MM.1S (cell line): Measurements from ENCODE around the gene AK9.

ENCODE experiments used
- CTCF ChIP-seq: fragments of 300-600 bp; sonication (generic); IDR thresholded peaks from 2 replicates; pipeline ENCODE4 v1.5.1; 2016; ENCODE audit warnings: antibody characterized with exemption, low read length, mixed read lengths
- EZH2 ChIP-seq: fragments of 300-600 bp; sonication (generic); optimal IDR thresholded peaks from 2 replicates; pipeline ENCODE3; 2017; ENCODE audit warnings: low read depth, mild to moderate bottlenecking, antibody characterized with exemption, low read length, mixed read lengths

- TF ChIP-seq CTCF, result no peak
- TF ChIP-seq EZH2, result no peak
Measured at GRCh38 chr6:109445382-109445781, 245.6 kb downstream of the AK9 start.
